ENCODE results near the gene SLFN12. TPM values are rescaled to one million over a fixed set of nuclear protein-coding genes. Genes with fewer than 3 reads are reported as not detected.

The SLFN12 gene
- total RNA-seq, 1 donor from 2014 or later, result 17.3 TPM

Other genes starting within 250 kb of the SLFN12 start
- gene SLC35G3, start 238.1 kb downstream of the SLFN12 start, total RNA-seq, result not detected in 2 replicates
- 112 and 115 TPM in 2 replicates for gene SLFN5, start 189.4 kb downstream of the SLFN12 start, total RNA-seq
- gene SLFN11, start 58.9 kb downstream of the SLFN12 start, total RNA-seq, result 74.5 and 82.9 TPM in 2 replicates
- gene SLFN13, start 16.3 kb upstream of the SLFN12 start, total RNA-seq, result 51.4 and 53.8 TPM in 2 replicates
- 104 and 109 TPM in 2 replicates for gene SLFN12L, start 105.2 kb upstream of the SLFN12 start, total RNA-seq
- gene SLFN14, start 128.3 kb upstream of the SLFN12 start, total RNA-seq, result 0.10 TPM in 1 of 2 replicates, not detected in the other
- 4.4 and 4.7 TPM in 2 replicates for gene PEX12, start 146.1 kb upstream of the SLFN12 start, total RNA-seq
- 217 and 229 TPM in 2 replicates for gene AP2B1, start 154.8 kb upstream of the SLFN12 start, total RNA-seq